Measurements from ENCODE around the gene RABL6.
"Not testable (repeated sequence)": the region's sequence is repeated elsewhere in the genome, so short reads cannot be mapped to it uniquely, and the experiment has no call there.

The RABL6 gene

DNA sequence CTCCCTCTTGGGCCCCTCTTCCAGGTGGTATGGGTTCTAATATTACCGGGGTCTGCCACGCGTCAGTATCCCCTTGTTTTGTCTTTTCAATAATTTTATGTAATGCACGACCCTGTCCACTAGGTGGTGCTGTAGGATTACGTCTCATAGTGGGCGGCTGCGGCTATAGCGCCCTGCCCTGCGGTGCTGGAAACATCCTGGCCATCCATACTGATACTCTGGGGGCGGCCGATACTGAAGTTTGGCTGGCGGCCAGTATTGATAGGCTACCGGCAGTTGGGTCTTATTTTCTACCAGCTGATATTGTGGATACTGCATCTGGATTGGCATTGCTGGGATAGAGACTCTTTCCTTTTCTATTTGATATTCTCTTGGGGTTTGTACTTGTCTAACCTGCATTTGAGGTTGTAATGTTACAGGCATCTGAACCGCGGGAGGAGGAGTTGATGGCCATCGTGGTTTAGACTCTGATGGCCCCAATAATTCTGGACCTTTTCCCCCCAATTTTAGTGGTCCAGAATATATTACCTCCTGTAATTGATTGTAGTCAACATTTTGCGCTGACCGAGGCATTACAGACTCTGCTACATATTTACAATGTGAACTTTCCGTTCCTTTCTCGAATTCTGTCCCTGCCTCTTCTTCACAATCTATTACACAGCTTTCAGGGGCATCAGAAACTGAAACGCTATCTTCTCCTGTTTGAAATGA lies 19.9 kb upstream of the RABL6 start:
- H3K4me3 ChIP-seq (ENCODE audit: low read depth, low read length) = no peak overlapping the region
- TF ChIP-seq CTCF (IDR thresholded peaks at IDR 0.05; ENCODE audit: insufficient read depth, low read depth, low read length, missing control alignments) = peak; percentile 77
- peak; percentile 80 for DNase-seq (ENCODE audit: low read depth)

- not testable (repeated sequence) for DNase-seq (ENCODE audit: low read depth); H3K4me3 ChIP-seq (ENCODE audit: low read depth, low read length)
Observed at GRCh38 chr9:136788644-136789522, 18.9 kb upstream of the RABL6 start.

GRCh38 chr9:136789523-136789937 lies 18.2 kb upstream of the RABL6 start:
- DNase-seq (ENCODE audit: low read depth) = no peak
- TF ChIP-seq CTCF (IDR thresholded peaks at IDR 0.05; ENCODE audit: insufficient read depth, low read depth, low read length, missing control alignments) = no peak
- H3K4me3 ChIP-seq (ENCODE audit: low read depth, low read length) = no peak overlapping the region

DNA sequence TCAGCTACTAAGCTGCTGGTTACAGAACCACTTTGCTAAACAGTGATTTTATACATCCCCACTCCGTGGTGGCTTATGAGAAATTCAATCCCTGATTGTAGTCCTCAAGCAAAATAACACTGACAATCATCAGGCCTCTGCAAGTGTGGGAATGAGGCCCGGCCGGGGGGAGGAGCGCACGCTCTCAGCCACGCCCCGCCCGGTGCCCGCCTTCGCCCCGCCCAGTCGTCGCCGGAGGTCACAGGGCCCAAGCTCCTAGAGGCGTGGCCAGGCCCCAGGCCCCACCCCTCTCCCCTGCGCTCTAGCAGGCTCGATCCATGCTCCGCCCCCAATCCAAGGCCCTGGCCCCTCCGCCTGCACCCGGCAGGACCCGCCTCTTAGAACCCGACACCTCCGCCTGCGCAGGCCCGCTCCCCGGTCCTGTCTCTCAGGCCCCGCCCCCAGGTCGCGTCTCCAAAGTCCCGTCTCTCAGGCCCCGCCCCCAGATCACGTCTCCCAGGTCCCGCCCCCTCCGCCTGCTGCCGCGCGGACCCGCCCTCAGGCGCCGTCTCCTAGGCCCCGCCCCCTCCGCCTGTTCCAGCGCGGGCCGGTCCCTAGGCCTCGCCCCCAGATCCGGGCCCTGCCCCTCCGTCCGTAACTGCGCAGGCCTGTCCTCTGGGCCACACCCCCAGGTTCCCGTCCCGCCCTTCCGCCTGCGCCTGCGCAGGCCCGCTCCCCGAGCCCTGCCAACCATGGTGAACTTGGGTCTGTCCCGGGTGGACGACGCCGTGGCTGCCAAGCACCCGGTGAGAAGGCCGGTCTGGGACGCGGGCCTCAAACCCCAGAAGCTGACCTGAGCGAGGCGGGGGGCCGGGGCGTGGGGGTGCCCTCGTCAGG lies 16.9 kb upstream of the RABL6 start, which contains the start of gene TMEM141:
TSS of gene TMEM141 (plus strand) at position 705 of the 876 bp plus-strand sequence. CDS start at position 732, 27 bp downstream.
- DNase-seq (ENCODE audit: low read depth) = peak; percentile 100
- peak within 1 kb of the TSS; percentile 99 for H3K4me3 ChIP-seq (ENCODE audit: low read depth, low read length)
- no peak for TF ChIP-seq CTCF (IDR thresholded peaks at IDR 0.05; ENCODE audit: insufficient read depth, low read depth, low read length, missing control alignments)

GRCh38 chr9:136791516-136792276 lies 16.1 kb upstream of the RABL6 start:
- peak; percentile 71 for DNase-seq (ENCODE audit: low read depth)
- TF ChIP-seq CTCF (IDR thresholded peaks at IDR 0.05; ENCODE audit: insufficient read depth, low read depth, low read length, missing control alignments) = peak; percentile 91
- peak overlapping the region; percentile 99 for H3K4me3 ChIP-seq (ENCODE audit: low read depth, low read length)

DNA sequence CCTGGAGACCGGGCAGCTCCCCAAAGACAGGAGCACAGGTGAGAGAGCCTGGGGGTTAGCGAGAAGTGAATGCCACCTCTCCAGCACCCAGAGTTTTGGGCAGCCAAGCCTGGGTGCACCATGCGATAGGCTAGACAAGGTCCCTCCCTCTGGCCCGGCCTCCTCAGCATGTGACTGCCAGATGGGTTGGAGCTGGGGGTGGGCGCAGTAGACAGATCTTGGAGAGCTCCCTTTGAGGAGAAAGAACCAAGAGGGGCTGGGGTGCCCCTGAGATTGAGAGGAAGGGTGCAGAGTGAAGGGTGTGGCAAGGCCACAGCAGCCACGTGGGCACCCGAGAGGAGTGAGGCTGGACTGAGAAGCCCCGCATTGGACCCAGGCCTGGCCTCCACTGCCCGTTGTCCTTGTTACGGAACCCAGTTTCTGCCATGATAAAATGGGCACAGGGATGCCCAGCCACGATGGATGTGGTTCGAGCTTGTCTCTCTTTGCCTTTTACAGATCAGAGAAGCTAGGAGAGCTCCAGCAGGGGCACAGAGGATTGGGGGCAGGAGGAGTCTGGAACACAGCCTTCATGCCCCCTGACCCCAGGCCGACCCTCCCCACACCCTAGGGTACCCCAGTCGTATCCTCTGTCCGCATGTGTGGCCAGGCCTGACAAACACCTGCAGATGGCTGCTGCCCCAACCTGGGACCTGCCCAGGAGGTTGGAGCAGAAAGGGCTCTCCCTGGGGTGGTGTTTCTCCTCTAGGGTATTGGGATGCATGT lies 15.2 kb upstream of the RABL6 start:
- no peak for DNase-seq (ENCODE audit: low read depth)
- no peak for TF ChIP-seq CTCF (IDR thresholded peaks at IDR 0.05; ENCODE audit: insufficient read depth, low read depth, low read length, missing control alignments)
- H3K4me3 ChIP-seq (ENCODE audit: low read depth, low read length) = no peak overlapping the region
